ENCODE data around the gene TNPO3. TPM values are rescaled to one million over a fixed set of nuclear protein-coding genes. Genes with fewer than 3 reads are reported as not detected.

The TNPO3 gene
- total and polyA plus RNA-seq, 10 of the 15 experiments (the other 5 are each of a cell fraction or from before 2014, with no cell fraction given) = 17.6 to 91.8 (median 65.9) TPM

DNA sequence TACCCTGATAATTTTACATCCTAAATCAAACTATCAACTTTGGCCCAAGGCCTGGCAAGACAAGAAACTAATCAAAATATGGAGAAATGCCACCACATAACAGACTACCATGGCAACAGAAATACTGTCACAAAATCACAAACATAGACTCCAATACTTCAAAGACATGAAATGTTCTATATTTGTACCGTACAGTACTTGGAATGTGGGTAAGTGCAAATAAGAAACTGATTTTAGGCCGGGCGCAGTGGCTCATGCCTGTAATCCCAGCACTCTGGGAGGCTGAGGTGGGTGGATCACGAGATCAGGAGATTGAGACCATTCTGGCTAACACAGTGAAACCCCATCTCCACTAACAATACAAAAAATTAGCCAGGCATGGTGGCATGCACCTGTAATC, 9.2 kb downstream of the TNPO3 start:
- ChIA-PET RAD21 (ENCODE audit: unreplicated experiment) (no interaction called here), CTCF (interaction anchor here (1.5 kb wide), 1 partner anchor 46 kb away, joined by 3 read pairs; no protein-coding TSS in a partner anchor), SMC1A (ENCODE audit: uncharacterized antibody, unreplicated experiment) (interaction anchor here (1.3 to 5.6 kb wide), 3 partner anchors 7 to 36 kb away, joined by 4 to 49 read pairs (median 6); partner anchors contain the start of gene TNPO3), POLR2A (interaction anchor here (0.6 to 5.1 kb wide), 3 partner anchors 8 to 39 kb away, joined by 3 to 42 read pairs (median 3); partner anchors contain the start of gene TNPO3)
- no peak overlapping the region; the same call in 1 of the 2 replicates for H3K9ac ChIP-seq (ENCODE audit: control insufficient read depth, insufficient read depth, low read length)
- H2AFZ ChIP-seq (ENCODE audit: control insufficient read depth, low read depth, low read length) = no peak overlapping the region
- no TSS peak for BruUV-seq (replicated peaks)
- H4K20me1 ChIP-seq (ENCODE audit: control insufficient read depth, insufficient read depth) = peaks cover 2% of the 10 kb centered on the region; the same call in 1 of the 2 replicates
- peaks cover 2 to 3% of the 10 kb centered on the region in 2 experiments; a peak in 3 of 4 replicates for H3K36me3 ChIP-seq (ENCODE audit: control insufficient read depth in 2 of 2, insufficient read depth in 2 of 2, low read length in 1 of 2)
- WGBS (ENCODE audit: insufficient coverage, insufficient replicate concordance, low lambda C conversion rate, missing lambda C conversion rate) = 86% methylated on average over 4 of the region's 4 CpGs
- peaks cover 96% of the 10 kb centered on the region for H3K79me2 ChIP-seq (ENCODE audit: control insufficient read depth, insufficient read depth, low read length)
- H3K4me1 ChIP-seq (ENCODE audit: control insufficient read depth, insufficient read depth, low read length) = peaks cover 41% of the 10 kb centered on the region
- no peak overlapping the region for H3K4me3 ChIP-seq
- DNase-seq (ENCODE audit: low read depth, low spot score) (no peak), ATAC-seq (no peak), FAIRE-seq (no peak)
- H3K27me3 ChIP-seq (replicated peaks in 1 of 2; ENCODE audit: control insufficient read depth in 2 of 2, insufficient read depth in 2 of 2, low read length in 1 of 2) = no peaks in the 10 kb centered on the region
- in situ Hi-C loops (cut with MboI) = no loop called here
- no peaks in the 10 kb centered on the region for H3K9me3 ChIP-seq (replicated peaks; ENCODE audit: control insufficient read depth, insufficient read depth, low read length)
- H3K27ac ChIP-seq (ENCODE audit: control insufficient read depth, insufficient read depth) = no peak overlapping the region
- peak overlapping the region; percentile 79; the same call in 1 of the 2 replicates for H3K4me2 ChIP-seq (ENCODE audit: control insufficient read depth, insufficient read depth)
- TF ChIP-seq NFXL1 (IDR thresholded peaks at IDR 0.05; ENCODE audit: borderline replicate concordance) = no peak
- TF ChIP-seq ZNF207 (IDR thresholded peaks at IDR 0.05; ENCODE audit: borderline replicate concordance) = no peak
- no peak for TF ChIP-seq EZH2 (IDR thresholded peaks at IDR 0.05; ENCODE audit: borderline replicate concordance, control insufficient read depth, low read depth, low read length)
- TF ChIP-seq, protein P1, sequence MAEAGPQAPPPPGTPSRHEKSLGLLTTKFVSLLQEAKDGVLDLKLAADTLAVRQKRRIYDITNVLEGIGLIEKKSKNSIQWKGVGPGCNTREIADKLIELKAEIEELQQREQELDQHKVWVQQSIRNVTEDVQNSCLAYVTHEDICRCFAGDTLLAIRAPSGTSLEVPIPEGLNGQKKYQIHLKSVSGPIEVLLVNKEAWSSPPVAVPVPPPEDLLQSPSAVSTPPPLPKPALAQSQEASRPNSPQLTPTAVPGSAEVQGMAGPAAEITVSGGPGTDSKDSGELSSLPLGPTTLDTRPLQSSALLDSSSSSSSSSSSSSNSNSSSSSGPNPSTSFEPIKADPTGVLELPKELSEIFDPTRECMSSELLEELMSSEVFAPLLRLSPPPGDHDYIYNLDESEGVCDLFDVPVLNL (IDR thresholded peaks at IDR 0.05; ENCODE audit: low read depth, low read length) = no peak
- TF ChIP-seq, protein P2, sequence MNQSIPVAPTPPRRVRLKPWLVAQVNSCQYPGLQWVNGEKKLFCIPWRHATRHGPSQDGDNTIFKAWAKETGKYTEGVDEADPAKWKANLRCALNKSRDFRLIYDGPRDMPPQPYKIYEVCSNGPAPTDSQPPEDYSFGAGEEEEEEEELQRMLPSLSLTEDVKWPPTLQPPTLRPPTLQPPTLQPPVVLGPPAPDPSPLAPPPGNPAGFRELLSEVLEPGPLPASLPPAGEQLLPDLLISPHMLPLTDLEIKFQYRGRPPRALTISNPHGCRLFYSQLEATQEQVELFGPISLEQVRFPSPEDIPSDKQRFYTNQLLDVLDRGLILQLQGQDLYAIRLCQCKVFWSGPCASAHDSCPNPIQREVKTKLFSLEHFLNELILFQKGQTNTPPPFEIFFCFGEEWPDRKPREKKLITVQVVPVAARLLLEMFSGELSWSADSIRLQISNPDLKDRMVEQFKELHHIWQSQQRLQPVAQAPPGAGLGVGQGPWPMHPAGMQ (IDR thresholded peaks at IDR 0.05; ENCODE audit: borderline replicate concordance) = no peak
- no peak for TF ChIP-seq CEBPB (IDR thresholded peaks at IDR 0.05; ENCODE audit: borderline replicate concordance in 1 of 2, low read depth in 2 of 2, low read length in 2 of 2)
- TF ChIP-seq IRF4 (IDR thresholded peaks at IDR 0.05; ENCODE audit: low read depth, low read length) = no peak
- TF ChIP-seq TARDBP (IDR thresholded peaks at IDR 0.05; ENCODE audit: borderline replicate concordance) = no peak
- TF ChIP-seq BCL11A (IDR thresholded peaks at IDR 0.05; ENCODE audit: low read depth, low read length) = no peak
- TF ChIP-seq TCF3 (IDR thresholded peaks at IDR 0.05; ENCODE audit: borderline replicate concordance, insufficient read depth, low read depth, low read length) = no peak
- intact Hi-C loops (cut with micrococcal nuclease; ENCODE audit: unreplicated experiment) = no loop called here
